ENCODE data around the gene POLDIP2. TPM values are rescaled to one million over a fixed set of nuclear protein-coding genes. Genes with fewer than 3 reads are reported as not detected.

The POLDIP2 gene
- total RNA-seq, 4 donors from 2014 or later, result 62.7 to 86.0 (median 72.4) TPM

DNA sequence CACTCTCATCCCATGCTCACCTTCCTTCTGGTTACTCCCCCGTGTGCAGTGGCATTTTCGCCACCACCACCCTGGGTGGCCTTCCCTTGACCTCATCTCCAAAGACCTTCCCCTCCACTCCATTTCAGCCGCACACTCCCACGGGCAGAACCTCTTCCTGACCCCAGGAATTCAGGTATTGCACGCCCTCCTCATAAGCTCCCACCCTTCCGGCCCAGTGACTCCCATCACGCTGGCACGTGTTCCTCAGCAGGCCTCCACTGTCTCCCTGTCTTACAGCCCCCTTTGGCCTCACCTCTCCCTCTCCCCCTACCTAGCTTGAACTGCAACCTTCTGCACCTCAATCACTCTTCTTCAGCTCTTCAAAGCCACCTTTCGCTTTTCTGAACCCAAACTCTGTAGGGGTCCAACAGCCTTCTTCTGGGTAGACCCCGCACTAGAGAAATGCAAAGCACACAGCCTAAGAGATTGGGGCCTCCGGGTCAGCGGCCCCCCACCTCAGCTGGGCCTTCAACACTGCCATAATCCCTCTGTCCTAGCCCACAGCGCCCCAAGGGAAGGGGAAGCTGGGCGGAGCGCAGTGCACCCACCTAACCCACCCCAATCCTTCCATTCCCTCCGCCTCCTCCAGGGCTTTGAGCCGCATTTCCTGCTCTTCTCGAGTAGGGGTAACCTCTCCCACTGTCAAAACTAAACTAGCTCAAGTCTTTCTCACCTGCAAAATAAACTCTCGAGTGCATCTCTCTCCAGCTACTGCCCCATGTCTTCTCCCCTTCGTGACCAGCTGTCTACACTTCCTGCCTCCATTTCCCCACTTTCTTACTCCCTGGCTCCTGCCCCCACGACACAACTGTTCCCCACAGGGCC is 40.0 kb downstream of the POLDIP2 start:
- ATAC-seq (ENCODE audit: low FRiP score) (no peak), DNase-seq (ENCODE audit: low spot score) (no peak)
- TF ChIP-seq, protein P1, sequence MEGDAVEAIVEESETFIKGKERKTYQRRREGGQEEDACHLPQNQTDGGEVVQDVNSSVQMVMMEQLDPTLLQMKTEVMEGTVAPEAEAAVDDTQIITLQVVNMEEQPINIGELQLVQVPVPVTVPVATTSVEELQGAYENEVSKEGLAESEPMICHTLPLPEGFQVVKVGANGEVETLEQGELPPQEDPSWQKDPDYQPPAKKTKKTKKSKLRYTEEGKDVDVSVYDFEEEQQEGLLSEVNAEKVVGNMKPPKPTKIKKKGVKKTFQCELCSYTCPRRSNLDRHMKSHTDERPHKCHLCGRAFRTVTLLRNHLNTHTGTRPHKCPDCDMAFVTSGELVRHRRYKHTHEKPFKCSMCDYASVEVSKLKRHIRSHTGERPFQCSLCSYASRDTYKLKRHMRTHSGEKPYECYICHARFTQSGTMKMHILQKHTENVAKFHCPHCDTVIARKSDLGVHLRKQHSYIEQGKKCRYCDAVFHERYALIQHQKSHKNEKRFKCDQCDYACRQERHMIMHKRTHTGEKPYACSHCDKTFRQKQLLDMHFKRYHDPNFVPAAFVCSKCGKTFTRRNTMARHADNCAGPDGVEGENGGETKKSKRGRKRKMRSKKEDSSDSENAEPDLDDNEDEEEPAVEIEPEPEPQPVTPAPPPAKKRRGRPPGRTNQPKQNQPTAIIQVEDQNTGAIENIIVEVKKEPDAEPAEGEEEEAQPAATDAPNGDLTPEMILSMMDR (IDR thresholded peaks at IDR 0.05), result no peak

- no peak for DNase-seq (ENCODE audit: low spot score)
- no peak for ATAC-seq (ENCODE audit: low FRiP score)
- TF ChIP-seq, protein P1 (IDR thresholded peaks at IDR 0.05), result no peak
These were observed 41.3 kb downstream of the POLDIP2 start for GRCh38 chr17:28315846-28316705.

- DNase-seq (ENCODE audit: low spot score) (no peak), ATAC-seq (ENCODE audit: low FRiP score) (no peak)
- TF ChIP-seq, protein P1 (IDR thresholded peaks at IDR 0.05), result no peak
These were observed 43.5 kb downstream of the POLDIP2 start for GRCh38 chr17:28313841-28314240.

DNA sequence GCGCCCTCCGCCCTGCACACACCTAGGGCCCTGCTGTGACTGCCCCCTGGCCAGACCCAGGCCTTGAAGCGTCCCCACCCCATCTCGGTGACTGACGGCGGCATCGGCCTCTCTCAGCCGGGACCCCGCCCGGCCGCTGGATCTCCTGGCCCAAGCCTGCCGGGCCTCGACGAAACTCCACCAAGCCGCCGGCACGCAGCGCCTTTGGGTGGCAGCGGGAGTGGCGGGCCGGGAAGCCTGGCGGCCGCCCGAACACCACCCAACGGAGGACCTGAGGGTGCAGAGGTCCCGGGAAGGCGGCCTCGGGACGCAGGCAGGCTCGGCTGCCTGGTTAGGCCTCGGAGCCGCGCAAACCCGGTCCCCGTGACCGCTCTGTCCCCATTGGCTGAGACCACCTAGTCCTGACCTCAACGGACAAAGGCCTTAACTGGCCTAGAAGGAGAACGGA is 50.3 kb downstream of the POLDIP2 start:
- ATAC-seq (ENCODE audit: low FRiP score), result no peak
- TF ChIP-seq, protein P1 (IDR thresholded peaks at IDR 0.05), result no peak
- no peak for DNase-seq (ENCODE audit: low spot score)

- ATAC-seq (ENCODE audit: low FRiP score), result no peak
- DNase-seq (ENCODE audit: low spot score), result no peak
- TF ChIP-seq, protein P1 (IDR thresholded peaks at IDR 0.05), result no peak
These were observed 58.9 kb downstream of the POLDIP2 start for GRCh38 chr17:28298449-28298848.

Other genes with a start within 250 kb of the POLDIP2 start
- gene TMEM97, start 38.3 kb downstream of the POLDIP2 start, total RNA-seq, result 1 to 10 TPM; 3.3 to 10.0 (median 5.1) TPM
- 10 to 100 TPM; 28.8 to 36.0 (median 35.0) TPM for gene IFT20, start 22.1 kb downstream of the POLDIP2 start, total RNA-seq
- gene TNFAIP1, start 21.8 kb downstream of the POLDIP2 start, total RNA-seq, result 10 to 100 TPM; 28.7 to 50.4 (median 40.4) TPM
- gene SEBOX, start 7.7 kb upstream of the POLDIP2 start, total RNA-seq, result not detected
- 10 to 100 TPM in 2 of 4 donors, 1 to 10 TPM in 2; 3.2 to 82.4 (median 14.7) TPM for gene VTN, start 12.8 kb upstream of the POLDIP2 start, total RNA-seq
- 10 to 100 TPM in 3 of 4 donors, 1 to 10 TPM in 1; 8.5 to 13.1 (median 12.3) TPM for gene SARM1, start 14.2 kb upstream of the POLDIP2 start, total RNA-seq
- gene SLC46A1, start 48.7 kb upstream of the POLDIP2 start, total RNA-seq, result 10 to 100 TPM; 11.3 to 16.9 (median 12.9) TPM
- gene SLC13A2, start 116.1 kb upstream of the POLDIP2 start, total RNA-seq, result not detected
- gene FOXN1, start 148.8 kb upstream of the POLDIP2 start, total RNA-seq, result not detected
- gene UNC119, start 195.1 kb upstream of the POLDIP2 start, total RNA-seq, result 10 to 100 TPM; 16.8 to 32.6 (median 24.6) TPM
- gene PIGS, start 214.0 kb upstream of the POLDIP2 start, total RNA-seq, result 10 to 100 TPM; 33.1 to 55.5 (median 45.2) TPM
- gene ALDOC, start 219.4 kb upstream of the POLDIP2 start, total RNA-seq, result 10 to 100 TPM; 17.3 to 83.0 (median 33.6) TPM
- 10 to 100 TPM in 1 of 4 donors, 1 to 10 TPM in 2, under 1 TPM in 1; 0.50 to 12.0 (median 4.5) TPM for gene SPAG5, start 241.5 kb upstream of the POLDIP2 start, total RNA-seq